HuH-7.5 (cell line): ENCODE measurements around the gene UVRAG.
"Not testable (repeated sequence)": the region's sequence is repeated elsewhere in the genome, so short reads cannot be mapped to it uniquely, and the experiment has no call there.

Source experiments
- DNase-seq: peaks from one replicate; pipeline ENCODE4 v3.0.0; 2011; ENCODE audit warnings: low spot score

UVRAG gene

GRCh38 chr11:75924966-75925784, 110.2 kb downstream of the UVRAG start:
- no peak for DNase-seq

- DNase-seq, result no peak
Observed at GRCh38 chr11:75925785-75926164, 110.8 kb downstream of the UVRAG start.

GRCh38 chr11:75929706-75930105, 114.7 kb downstream of the UVRAG start:
- no peak for DNase-seq

GRCh38 chr11:75930534-75930933, 115.5 kb downstream of the UVRAG start:
- no peak for DNase-seq

- DNase-seq, result no peak
Observed at GRCh38 chr11:75931124-75931523, 116.1 kb downstream of the UVRAG start.

- DNase-seq, result not testable (repeated sequence)
Observed at GRCh38 chr11:75933736-75934135, 118.7 kb downstream of the UVRAG start.

- no peak for DNase-seq
Observed at GRCh38 chr11:75934851-75935250, 119.8 kb downstream of the UVRAG start.

GRCh38 chr11:75938543-75938942, 123.5 kb downstream of the UVRAG start:
- DNase-seq, result no peak

GRCh38 chr11:75939516-75939915, 124.5 kb downstream of the UVRAG start:
- DNase-seq, result no peak

GRCh38 chr11:75939992-75940391, 125.0 kb downstream of the UVRAG start:
- no peak for DNase-seq

- no peak for DNase-seq
Observed at GRCh38 chr11:75940911-75941310, 125.9 kb downstream of the UVRAG start.

- DNase-seq, result no peak
Observed at GRCh38 chr11:75944515-75944914, 129.5 kb downstream of the UVRAG start.

- no peak for DNase-seq
Observed at GRCh38 chr11:75945446-75945845, 130.4 kb downstream of the UVRAG start.

- no peak for DNase-seq
Observed at GRCh38 chr11:75945947-75946346, 130.9 kb downstream of the UVRAG start.

GRCh38 chr11:75946531-75947530, 131.8 kb downstream of the UVRAG start:
- no peak for DNase-seq

GRCh38 chr11:75949023-75949672, 134.1 kb downstream of the UVRAG start:
- no peak for DNase-seq

GRCh38 chr11:75950141-75950540, 135.1 kb downstream of the UVRAG start:
- DNase-seq, result no peak

GRCh38 chr11:75954039-75954438, 139.0 kb downstream of the UVRAG start:
- DNase-seq, result no peak

GRCh38 chr11:75955443-75955842, 140.4 kb downstream of the UVRAG start:
- no peak for DNase-seq

- DNase-seq, result no peak
Observed at GRCh38 chr11:75959540-75959939, 144.5 kb downstream of the UVRAG start.

- DNase-seq, result no peak
Observed at GRCh38 chr11:75964071-75964470, 149.1 kb downstream of the UVRAG start.

GRCh38 chr11:75966537-75967287, 151.7 kb downstream of the UVRAG start:
- no peak for DNase-seq
